Ishikawa (cell line): ENCODE results near the gene SGMS1.

ENCODE experiments used
- CEBPB ChIP-seq: IDR thresholded peaks from 2 replicates; pipeline ENCODE4 v1.6.1; 2012
- CREB1 ChIP-seq: IDR thresholded peaks from 2 replicates; pipeline ENCODE4 v1.6.1; 2012; ENCODE audit warnings: low read depth
- EGR1 ChIP-seq: IDR thresholded peaks from 2 replicates; pipeline ENCODE4 v1.6.1; 2012
- EP300 ChIP-seq: IDR thresholded peaks from 2 replicates; pipeline ENCODE4 v1.6.1; 2012; ENCODE audit warnings: borderline replicate concordance
- FOXM1 ChIP-seq: IDR thresholded peaks from 2 replicates; pipeline ENCODE4 v1.6.1; 2012; ENCODE audit warnings: low read depth, borderline replicate concordance
- NFIC ChIP-seq: IDR thresholded peaks from 2 replicates; pipeline ENCODE4 v1.6.1; 2012
- RAD21 ChIP-seq: IDR thresholded peaks from 2 replicates; pipeline ENCODE4 v1.6.1; 2012; ENCODE audit warnings: low read depth
- TAF1 ChIP-seq: IDR thresholded peaks from 2 replicates; pipeline ENCODE4 v1.6.1; 2012; ENCODE audit warnings: low read depth, mild to moderate bottlenecking
- TCF12 ChIP-seq: IDR thresholded peaks from 2 replicates; pipeline ENCODE4 v1.6.1; 2012; ENCODE audit warnings: low read depth
- TEAD4 ChIP-seq: IDR thresholded peaks from 2 replicates; pipeline ENCODE4 v1.6.1; 2012
- YY1 ChIP-seq: IDR thresholded peaks from 2 replicates; pipeline ENCODE4 v1.6.1; 2012; ENCODE audit warnings: low read depth
- ZBTB7A ChIP-seq: IDR thresholded peaks from 2 replicates; pipeline ENCODE4 v1.6.1; 2012; ENCODE audit warnings: low read depth
- TF ChIP-seq, protein P1 (sequence below): IDR thresholded peaks from 2 replicates; pipeline ENCODE4 v1.6.1; 2012; ENCODE audit warnings: low read depth, mild to moderate bottlenecking
- TF ChIP-seq, protein P2 (sequence below): IDR thresholded peaks from 2 replicates; pipeline ENCODE4 v1.6.1; 2012
- TF ChIP-seq, protein P3 (sequence below): IDR thresholded peaks from 2 replicates; pipeline ENCODE4 v1.6.1; 2012

Gene SGMS1

DNA sequence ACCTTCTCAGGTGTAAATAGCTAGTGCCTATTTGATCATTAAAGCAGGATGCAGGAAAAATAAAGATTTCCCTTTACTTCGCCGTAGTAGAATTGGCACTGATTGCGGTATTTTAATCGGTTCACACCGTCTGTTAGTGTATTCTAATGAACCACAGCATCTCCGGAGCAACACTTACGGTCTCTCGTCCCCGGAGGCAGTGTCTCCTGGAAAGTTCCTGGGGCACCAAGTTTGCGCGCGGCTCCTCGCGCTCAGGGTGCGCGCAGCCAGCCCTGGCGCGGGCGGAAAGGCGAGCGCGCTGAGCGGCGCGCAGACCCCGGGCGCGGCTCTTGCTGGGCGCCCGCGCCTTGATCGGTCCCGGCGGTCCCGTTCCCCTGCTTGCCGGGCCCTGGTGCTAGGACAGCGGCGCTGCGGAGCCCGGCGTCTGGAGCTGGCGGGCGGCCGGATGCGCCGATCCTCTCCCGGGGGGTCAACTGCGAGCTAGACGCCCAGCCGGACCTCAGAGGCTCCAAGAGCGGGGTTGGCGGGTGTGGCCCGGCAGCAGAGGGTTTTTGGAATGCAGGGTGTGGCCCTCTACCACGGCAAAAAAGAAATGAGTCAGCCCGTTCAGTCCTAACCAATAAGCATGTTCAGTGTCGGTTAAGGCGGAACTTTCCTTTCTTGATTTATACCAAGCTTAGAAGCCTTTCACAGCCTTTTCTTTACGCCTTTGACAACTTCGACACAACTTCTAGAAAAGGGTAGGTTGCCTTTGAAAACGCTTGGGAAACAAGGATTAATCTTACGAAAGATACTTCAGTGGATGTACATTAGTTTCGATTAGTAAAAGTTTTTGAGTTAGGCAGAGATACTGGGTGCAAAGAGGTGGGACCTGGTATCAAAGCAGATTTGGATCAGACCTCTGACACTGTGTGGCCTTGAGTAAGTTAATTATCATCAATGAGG is 205.6 kb downstream of the SGMS1 start:
- TF ChIP-seq CEBPB (no peak), TAF1 (no peak), TEAD4 (peak; percentile 46; the same call in 1 of the 2 replicates), YY1 (no peak), CREB1 (no peak), FOXM1 (no peak), NFIC (no peak), RAD21 (no peak), TCF12 (peak; percentile 42; the same call in 1 of the 2 replicates), EP300 (no peak), EGR1 (no peak), ZBTB7A (no peak)
- TF ChIP-seq, protein P1, sequence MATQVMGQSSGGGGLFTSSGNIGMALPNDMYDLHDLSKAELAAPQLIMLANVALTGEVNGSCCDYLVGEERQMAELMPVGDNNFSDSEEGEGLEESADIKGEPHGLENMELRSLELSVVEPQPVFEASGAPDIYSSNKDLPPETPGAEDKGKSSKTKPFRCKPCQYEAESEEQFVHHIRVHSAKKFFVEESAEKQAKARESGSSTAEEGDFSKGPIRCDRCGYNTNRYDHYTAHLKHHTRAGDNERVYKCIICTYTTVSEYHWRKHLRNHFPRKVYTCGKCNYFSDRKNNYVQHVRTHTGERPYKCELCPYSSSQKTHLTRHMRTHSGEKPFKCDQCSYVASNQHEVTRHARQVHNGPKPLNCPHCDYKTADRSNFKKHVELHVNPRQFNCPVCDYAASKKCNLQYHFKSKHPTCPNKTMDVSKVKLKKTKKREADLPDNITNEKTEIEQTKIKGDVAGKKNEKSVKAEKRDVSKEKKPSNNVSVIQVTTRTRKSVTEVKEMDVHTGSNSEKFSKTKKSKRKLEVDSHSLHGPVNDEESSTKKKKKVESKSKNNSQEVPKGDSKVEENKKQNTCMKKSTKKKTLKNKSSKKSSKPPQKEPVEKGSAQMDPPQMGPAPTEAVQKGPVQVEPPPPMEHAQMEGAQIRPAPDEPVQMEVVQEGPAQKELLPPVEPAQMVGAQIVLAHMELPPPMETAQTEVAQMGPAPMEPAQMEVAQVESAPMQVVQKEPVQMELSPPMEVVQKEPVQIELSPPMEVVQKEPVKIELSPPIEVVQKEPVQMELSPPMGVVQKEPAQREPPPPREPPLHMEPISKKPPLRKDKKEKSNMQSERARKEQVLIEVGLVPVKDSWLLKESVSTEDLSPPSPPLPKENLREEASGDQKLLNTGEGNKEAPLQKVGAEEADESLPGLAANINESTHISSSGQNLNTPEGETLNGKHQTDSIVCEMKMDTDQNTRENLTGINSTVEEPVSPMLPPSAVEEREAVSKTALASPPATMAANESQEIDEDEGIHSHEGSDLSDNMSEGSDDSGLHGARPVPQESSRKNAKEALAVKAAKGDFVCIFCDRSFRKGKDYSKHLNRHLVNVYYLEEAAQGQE: no peak
- TF ChIP-seq, protein P2, sequence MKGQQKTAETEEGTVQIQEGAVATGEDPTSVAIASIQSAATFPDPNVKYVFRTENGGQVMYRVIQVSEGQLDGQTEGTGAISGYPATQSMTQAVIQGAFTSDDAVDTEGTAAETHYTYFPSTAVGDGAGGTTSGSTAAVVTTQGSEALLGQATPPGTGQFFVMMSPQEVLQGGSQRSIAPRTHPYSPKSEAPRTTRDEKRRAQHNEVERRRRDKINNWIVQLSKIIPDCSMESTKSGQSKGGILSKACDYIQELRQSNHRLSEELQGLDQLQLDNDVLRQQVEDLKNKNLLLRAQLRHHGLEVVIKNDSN: no peak
- TF ChIP-seq, protein P3, sequence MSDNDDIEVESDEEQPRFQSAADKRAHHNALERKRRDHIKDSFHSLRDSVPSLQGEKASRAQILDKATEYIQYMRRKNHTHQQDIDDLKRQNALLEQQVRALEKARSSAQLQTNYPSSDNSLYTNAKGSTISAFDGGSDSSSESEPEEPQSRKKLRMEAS: 0 out of 2 replicates have a peak, but pooled peaks have one; percentile 2

DNA sequence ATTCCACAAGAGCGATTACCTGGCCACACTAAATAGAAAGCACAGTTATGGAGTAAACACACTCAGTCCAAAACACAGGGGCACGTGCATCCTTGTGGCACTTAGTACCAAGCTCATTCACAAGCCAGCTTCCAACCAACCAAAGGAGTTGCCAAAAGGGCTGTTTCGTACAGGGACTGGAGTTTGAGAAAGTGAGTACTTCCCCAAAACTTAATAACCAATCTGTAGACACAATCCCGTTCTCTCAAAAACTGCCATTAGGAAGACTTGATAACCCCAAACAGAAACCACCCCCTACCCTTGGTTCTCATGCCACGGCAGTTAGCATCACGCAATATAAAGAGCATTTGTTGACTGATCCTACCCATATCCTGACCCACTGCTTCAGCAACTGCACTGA is 206.3 kb downstream of the SGMS1 start:
- TF ChIP-seq CREB1 (no peak), CEBPB (no peak), NFIC (no peak), RAD21 (no peak), EGR1 (no peak), YY1 (no peak), TEAD4 (no peak)
- TF ChIP-seq, protein P1: no peak
- TF ChIP-seq, protein P3: no peak

- TF ChIP-seq RAD21 (no peak), TEAD4 (no peak)
These were observed 206.9 kb downstream of the SGMS1 start for GRCh38 chr10:50416881-50417280.

DNA sequence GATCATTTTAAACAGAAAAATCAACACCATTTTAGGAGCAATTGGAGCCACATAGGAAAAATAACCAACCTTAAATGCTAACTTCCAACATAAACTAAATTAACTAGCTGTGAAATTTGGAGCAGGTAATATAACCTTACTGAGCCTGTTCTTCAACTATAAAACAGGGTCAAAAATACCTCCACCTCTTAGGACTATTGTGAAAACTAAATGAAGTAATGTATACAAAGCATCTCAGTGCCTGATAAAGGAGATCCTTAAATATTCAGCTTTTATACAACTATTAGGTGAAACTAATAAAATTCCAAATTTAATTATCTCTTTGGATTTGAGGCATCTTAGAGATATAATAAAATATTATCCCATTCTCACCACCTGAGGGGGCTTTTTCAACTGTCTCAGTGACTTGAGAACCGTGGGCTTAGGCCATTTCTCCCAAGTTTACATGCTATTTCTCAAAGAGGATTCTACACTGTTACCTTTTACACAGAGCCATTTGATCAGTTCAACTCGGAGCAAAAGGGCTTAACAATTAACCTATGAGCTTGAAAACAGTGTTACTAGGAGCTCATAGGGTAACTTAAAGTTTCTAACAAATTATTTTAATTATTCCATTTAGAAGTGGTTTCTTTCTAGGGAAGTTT is 207.5 kb downstream of the SGMS1 start:
- TF ChIP-seq TAF1: no peak
- no peak for TF ChIP-seq EGR1
- TF ChIP-seq, protein P1: no peak

GRCh38 chr10:50415292-50415691 is 208.5 kb downstream of the SGMS1 start:
- TF ChIP-seq TEAD4 (no peak), ZBTB7A (no peak), YY1 (no peak), EP300 (no peak), CREB1 (no peak), TCF12 (no peak), NFIC (no peak), FOXM1 (no peak)
- TF ChIP-seq, protein P3: no peak
